Smooth muscle cell (in vitro differentiated cells): ENCODE results near the gene SUPT5H. TPM values are rescaled to one million over a fixed set of nuclear protein-coding genes. Genes with fewer than 3 reads are reported as not detected.

Experiments used
- DNase-seq: peaks from one replicate; lab custom pipeline; 2025; ENCODE audit not compliant: unreplicated experiment; lab: John Stamatoyannopoulos, UW
- H2AFZ ChIP-seq: fragments of 200-600 bp; sonication (generic); 2 replicates; pipeline ENCODE4 v1.6.0; 2016; ENCODE audit warnings: antibody characterized with exemption, low read depth, mild to moderate bottlenecking
- H3F3A ChIP-seq: fragments of 200-600 bp; sonication (generic); 2 replicates; pipeline ENCODE4 v1.6.0; 2017; ENCODE audit warnings: antibody characterized with exemption, low read depth
- H3K27ac ChIP-seq: fragments of 200-600 bp; sonication (generic); 2 replicates; pipeline ENCODE4 v1.5.1; 2016; ENCODE audit warnings: low read depth, mild to moderate bottlenecking
- H3K27me3 ChIP-seq: fragments of 200-600 bp; sonication (generic); 2 replicates; pipeline ENCODE4 v1.6.1; 2016; ENCODE audit warnings: low read depth, mild to moderate bottlenecking
- H3K36me3 ChIP-seq: fragments of 200-600 bp; sonication (generic); 2 replicates; pipeline ENCODE4 v1.5.1; 2016; ENCODE audit warnings: low read depth
- H3K4me1 ChIP-seq: fragments of 200-600 bp; sonication (generic); 2 replicates; pipeline ENCODE4 v1.5.1; 2016; ENCODE audit warnings: low read depth
- H3K4me2 ChIP-seq: fragments of 200-600 bp; sonication (generic); 2 replicates; pipeline ENCODE4 v1.6.0; 2016; ENCODE audit warnings: mild to moderate bottlenecking
- H3K4me3 ChIP-seq: fragments of 200-600 bp; sonication (generic); 2 replicates; pipeline ENCODE4 v1.5.1; 2016; ENCODE audit warnings: mild to moderate bottlenecking
- H3K79me2 ChIP-seq: fragments of 200-600 bp; sonication (generic); 2 replicates; pipeline ENCODE4 v1.6.0; 2016; ENCODE audit warnings: low read depth, mild to moderate bottlenecking
- H3K9ac ChIP-seq: fragments of 200-600 bp; sonication (generic); 2 replicates; pipeline ENCODE4 v1.6.0; 2016; ENCODE audit warnings: low read depth
- H3K9me3 ChIP-seq: fragments of 200-600 bp; sonication (generic); replicated peaks from 2 replicates; pipeline ENCODE4 v1.5.1; 2016; ENCODE audit warnings: low read depth
- H4K20me1 ChIP-seq: fragments of 200-600 bp; sonication (generic); 2 replicates; pipeline ENCODE4 v1.6.0; 2016; ENCODE audit warnings: low read depth
- CTCF ChIP-seq: fragments of 200-600 bp; sonication (generic); IDR thresholded peaks from 2 replicates; pipeline ENCODE4 v1.5.1; 2017; ENCODE audit warnings: borderline replicate concordance, mild to moderate bottlenecking, antibody characterized with exemption; ENCODE audit not compliant: insufficient read depth, poor library complexity, severe bottlenecking
- WGBS: methylation state at CpG from one replicate; pipeline ENCODE4 v1.1.7; 2016; ENCODE audit warnings: low lambda C conversion rate; 5-methylcytosine and 5-hydroxymethylcytosine counted together
- polyA plus RNA-seq: library from polyadenylated mRNA; unstranded; fragments of >200 nt; fragmentation: Nextera tagmentation; extraction: Ambion mirVana; gene quantifications from 2 replicates; pipeline ENCODE4 v1.2.1, GENCODE V29; 2016
- total RNA-seq: library from RNA; depleted of rRNA; stranded (reverse); fragments of >200 nt; gene quantifications from 2 replicates; pipeline ENCODE4 v1.2.3, GENCODE V29; 2014

SUPT5H gene
- total and polyA plus RNA-seq, 2 experiments from 2014 or later, result 44.9 to 134 TPM

GRCh38 chr19:39479916-39480315 lies 34.5 kb downstream of the SUPT5H start:
- H3K79me2 ChIP-seq, result peaks cover 18% of the 10 kb centered on the region
- H3K9me3 ChIP-seq, result no peaks in the 10 kb centered on the region
- no peak overlapping the region for H2AFZ ChIP-seq
- peak overlapping the region; percentile 81 for H3K4me3 ChIP-seq
- peaks cover 4% of the 10 kb centered on the region for H3F3A ChIP-seq
- H3K9ac ChIP-seq, result peak overlapping the region; percentile 96
- 57% methylated on average over 10 of the region's 10 CpGs for WGBS
- H3K4me1 ChIP-seq, result peaks cover 14% of the 10 kb centered on the region
- peak overlapping the region; percentile 94 for H3K4me2 ChIP-seq
- no peaks in the 10 kb centered on the region for H4K20me1 ChIP-seq
- DNase-seq, result no peak
- no peaks in the 10 kb centered on the region for H3K36me3 ChIP-seq
- no peak for TF ChIP-seq CTCF
- peak overlapping the region; percentile 79 for H3K27ac ChIP-seq
- no peaks in the 10 kb centered on the region for H3K27me3 ChIP-seq

- WGBS, result 2% methylated on average over 54 of the region's 62 CpGs
- Histone ChIP-seq H3K27me3 (no peaks in the 10 kb centered on the region), H3K79me2 (peaks cover 18% of the 10 kb centered on the region), H4K20me1 (no peaks in the 10 kb centered on the region), H3K36me3 (no peaks in the 10 kb centered on the region), H3K27ac (peak within 1 kb of the TSS; percentile 79), H3K4me1 (peaks cover 14% of the 10 kb centered on the region), H2AFZ (peak within 1 kb of the TSS; percentile 69), H3K4me3 (peak within 1 kb of the TSS; percentile 81), H3K9ac (peak within 1 kb of the TSS; percentile 96), H3F3A (peaks cover 4% of the 10 kb centered on the region), H3K9me3 (no peaks in the 10 kb centered on the region), H3K4me2 (peak within 1 kb of the TSS; percentile 94)
- peak; percentile 95 for DNase-seq
- TF ChIP-seq CTCF, result no peak
Observed at GRCh38 chr19:39480337-39481228, 35.2 kb downstream of the SUPT5H start, which contains the start of gene TIMM50. Gene TIMM50, plus strand, starts transcription at chr19:39480838. Its CDS starts 16 bp downstream, at chr19:39480854.

- no peaks in the 10 kb centered on the region for H4K20me1 ChIP-seq
- H3K27ac ChIP-seq, result peak overlapping the region; percentile 79
- H3K79me2 ChIP-seq, result peaks cover 18% of the 10 kb centered on the region
- peak overlapping the region; percentile 94 for H3K4me2 ChIP-seq
- H2AFZ ChIP-seq, result peak overlapping the region; percentile 69
- peak overlapping the region; percentile 96 for H3K9ac ChIP-seq
- H3K4me1 ChIP-seq, result peaks cover 14% of the 10 kb centered on the region
- DNase-seq, result no peak
- H3K36me3 ChIP-seq, result no peaks in the 10 kb centered on the region
- H3K4me3 ChIP-seq, result peak overlapping the region; percentile 81
- H3K9me3 ChIP-seq, result no peaks in the 10 kb centered on the region
- H3F3A ChIP-seq, result peaks cover 4% of the 10 kb centered on the region
- WGBS, result 5% methylated on average over 11 of the region's 12 CpGs
- TF ChIP-seq CTCF, result no peak
- H3K27me3 ChIP-seq, result no peaks in the 10 kb centered on the region
Observed at GRCh38 chr19:39481229-39481545, 35.8 kb downstream of the SUPT5H start.
